CMK (cell line): ENCODE data around the gene EXOC8.
"Not testable (repeated sequence)": the region's sequence is repeated elsewhere in the genome, so short reads cannot be mapped to it uniquely, and the experiment has no call there.

Experiments
- DNase-seq: peaks from one replicate; pipeline ENCODE4 v3.0.0-alpha.2; 2010; ENCODE audit warnings: low read depth

The EXOC8 gene

DNA sequence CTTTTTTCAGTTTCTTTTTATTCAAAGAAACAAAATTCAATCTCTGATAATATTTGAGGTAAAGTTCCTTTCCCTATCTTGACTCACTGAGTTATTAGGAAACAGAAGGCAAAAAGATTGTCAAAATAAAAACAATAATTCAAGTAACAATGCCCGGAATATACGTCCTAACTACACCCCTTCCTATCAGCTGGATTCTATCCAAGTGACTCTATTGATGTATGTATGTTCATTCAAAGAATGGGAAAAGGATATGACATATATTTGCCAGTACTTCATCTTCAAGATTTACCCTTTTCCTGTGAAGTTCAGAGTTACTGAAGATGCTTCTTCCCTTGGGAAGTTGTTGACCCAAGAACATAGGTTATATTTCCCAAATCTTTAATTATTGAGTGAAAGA lies 14.2 kb upstream of the EXOC8 start:
- no peak for DNase-seq

DNA sequence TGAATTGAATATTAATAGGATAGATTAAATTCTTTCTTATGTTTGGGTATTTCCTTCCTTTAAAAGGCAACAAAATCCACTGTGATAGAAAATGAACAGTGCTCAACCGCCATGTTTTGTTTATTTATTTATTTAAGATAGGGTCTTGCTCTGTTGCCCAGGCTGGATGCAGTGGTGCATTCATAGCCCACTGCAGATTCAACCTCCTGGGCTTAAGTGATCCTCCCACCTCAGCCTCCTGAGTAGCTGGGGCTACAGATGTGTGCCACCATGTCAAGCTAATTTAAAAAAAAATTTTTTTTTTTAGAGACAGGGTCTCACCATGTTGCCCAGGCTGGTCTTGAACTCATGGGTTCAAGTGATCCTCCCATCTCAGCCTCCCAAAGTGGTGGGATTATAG lies 11.2 kb upstream of the EXOC8 start:
- DNase-seq = not testable (repeated sequence)

DNA sequence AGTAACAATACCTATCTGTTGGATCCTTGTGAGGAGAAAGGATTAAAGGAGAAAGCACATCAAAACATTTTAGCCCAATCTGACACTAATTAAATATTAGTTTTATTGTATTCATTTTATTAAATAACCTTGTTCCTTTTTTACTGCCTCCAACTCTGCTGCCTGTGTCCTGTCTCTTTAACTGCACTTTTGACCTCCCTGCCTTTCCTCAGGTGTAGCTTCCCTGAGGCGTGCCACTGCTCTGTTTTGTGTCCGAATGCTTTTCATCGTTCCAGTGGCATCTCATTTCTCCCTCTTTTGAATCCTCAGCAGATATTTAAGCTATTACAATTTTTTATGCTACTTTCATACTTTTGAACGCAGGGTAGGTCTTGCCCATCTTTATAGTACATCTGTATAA lies 10.8 kb upstream of the EXOC8 start:
- no peak for DNase-seq

DNA sequence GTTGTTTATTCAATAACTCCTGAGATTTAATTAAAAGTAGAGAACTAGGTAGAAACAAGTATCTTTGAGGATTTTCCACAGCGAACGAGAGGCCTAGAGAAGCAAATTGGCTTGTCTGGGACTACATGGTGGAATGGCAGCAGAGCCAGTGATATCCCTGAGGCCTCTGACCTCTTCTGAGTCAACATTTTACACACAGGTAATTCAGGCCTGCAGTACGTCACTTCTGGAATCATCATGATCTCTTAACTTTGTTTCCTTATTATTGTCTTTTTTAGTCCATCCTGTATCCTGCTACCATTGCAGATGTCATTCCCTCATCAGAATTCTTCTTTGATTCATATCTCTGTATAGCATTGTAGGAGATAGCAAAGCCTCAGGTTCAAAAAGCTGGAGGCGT lies 10.3 kb upstream of the EXOC8 start:
- DNase-seq = no peak

DNA sequence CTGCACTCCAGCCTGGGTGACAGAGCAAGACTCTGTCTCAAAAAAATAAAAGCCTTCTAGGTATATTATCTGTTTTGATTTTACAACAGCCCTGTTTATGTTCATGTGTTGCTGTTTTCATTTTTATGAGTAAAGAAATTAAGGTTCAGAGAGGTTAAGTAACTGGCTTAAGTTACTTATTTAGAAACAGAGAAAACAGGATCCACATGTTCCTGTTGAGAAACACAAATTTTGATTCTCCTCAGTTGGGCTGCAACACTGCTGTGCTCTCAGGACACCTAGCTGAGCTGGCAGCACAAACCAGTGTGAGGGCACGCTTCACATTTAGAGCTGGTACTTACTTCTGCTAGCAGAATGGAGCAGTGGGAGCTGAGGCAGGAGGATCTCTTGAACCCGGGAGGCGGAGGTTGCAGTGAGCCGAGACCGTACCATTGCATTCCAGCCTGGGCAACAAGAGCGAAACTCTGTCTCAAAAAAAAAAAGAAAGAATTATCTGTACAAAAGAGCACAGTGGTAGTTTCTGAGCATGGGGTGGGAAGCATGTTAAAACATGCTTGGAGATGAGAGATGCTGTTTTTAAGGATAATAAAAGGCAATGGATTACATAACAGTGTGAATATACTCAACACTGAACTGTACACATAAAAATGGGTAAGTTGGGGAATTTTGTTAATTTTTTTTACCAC lies 2.8 kb upstream of the EXOC8 start:
- no peak for DNase-seq

DNA sequence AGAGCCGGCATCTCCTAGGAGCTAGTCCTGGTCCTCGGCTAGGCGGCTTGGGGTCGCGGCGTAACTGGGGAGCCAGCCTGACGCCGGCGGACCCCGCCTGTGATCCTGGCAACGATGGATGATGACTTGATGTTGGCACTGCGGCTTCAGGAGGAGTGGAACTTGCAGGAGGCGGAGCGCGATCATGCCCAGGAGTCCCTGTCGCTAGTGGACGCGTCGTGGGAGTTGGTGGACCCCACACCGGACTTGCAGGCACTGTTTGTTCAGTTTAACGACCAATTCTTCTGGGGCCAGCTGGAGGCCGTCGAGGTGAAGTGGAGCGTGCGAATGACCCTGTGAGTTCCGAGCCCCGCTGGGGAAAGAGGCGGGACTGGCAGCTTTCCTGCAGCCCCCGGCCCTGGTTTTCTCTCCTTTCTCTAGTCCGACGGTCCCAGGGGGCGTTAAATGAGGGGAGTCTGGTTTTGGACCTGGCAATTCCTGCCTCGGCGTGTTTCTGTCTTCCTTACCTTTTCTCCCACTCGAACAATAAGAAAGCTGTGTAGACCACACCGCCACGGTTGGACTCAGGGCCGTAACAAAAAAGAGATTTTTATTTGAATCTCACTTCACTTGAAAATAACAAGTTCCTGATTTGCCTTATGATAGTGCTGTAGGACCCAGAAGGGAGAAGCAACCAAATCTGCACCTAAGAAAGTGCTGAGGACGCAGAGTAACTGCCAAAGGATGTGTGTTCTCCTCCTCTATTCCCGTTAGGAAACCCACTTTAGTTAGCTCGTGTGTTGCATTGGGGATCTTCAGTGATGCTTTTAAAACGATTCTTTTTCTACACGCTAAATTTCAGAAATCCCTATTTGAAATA lies 847 bp upstream of the EXOC8 start, which contains the start of gene SPRTN:
Gene SPRTN, plus strand, starts transcription at position 24 of the 859 bp plus-strand sequence. Its CDS starts 91 bp downstream, at position 115.
- DNase-seq = no peak

DNA sequence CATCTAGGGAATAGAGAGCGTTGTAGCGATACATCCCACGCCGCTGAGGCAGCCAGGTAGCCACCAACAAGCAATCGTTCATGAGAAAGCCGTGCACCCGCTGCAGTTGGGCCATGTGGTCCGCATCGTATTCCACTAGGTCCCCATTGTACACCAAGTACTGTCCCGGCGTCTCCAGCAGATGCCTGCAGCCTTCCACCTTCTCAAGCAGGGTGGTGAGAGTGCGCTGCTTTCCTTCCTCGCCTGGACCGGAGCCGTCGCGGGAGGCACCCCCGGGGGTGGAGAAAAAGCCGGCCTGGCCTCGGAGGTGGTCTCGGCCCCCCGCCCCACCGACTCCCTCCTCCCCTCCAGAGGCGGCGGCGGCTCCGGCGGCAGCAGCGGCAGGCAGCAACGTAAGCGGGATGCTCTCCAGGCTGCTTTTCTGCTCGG lies 595 bp downstream of the EXOC8 start:
- no peak for DNase-seq

DNA sequence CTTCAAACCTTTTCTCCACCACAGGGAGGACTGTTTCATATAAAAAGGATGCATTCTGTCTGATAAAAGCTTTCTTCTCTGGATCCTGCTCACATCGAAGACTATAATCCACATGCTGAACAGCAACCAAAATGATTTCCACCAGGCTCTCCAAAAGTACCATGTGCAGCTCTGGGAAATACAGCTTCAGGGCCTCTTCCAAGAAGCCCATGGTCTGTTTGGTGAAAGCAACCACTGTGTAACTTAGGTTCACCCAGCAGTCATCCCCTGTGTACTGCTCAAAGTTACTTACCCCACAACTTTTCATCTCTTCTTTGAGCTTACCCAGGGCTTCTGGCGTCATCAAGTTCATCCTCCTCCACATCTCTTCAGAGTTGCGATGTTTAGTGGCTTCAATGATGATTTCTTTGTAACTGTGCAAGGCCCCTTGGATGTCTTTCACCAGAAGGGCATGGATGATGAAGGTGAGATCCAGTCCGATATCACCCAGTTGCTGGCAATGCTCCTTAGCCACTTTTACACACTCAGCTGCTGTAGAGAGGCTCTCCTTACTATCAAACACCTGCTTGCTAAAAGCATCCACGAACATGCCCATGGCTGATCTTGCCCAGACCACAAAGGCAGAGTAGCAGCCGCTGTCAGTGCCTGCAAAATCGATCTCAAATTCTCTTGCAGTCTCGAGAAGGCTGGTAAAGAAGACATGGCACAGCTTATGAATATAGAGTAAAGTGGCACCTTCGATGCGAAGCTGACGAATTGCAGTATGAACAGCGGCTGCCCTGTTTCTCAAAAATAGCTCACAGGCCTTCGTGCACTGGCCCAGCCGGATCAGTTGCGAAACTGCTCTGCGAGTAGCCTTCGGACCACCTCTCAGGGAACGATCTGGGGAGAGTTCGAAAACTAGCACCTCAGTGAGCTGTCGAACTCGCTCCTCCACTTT lies 1.7 kb downstream of the EXOC8 start:
- no peak for DNase-seq

DNA sequence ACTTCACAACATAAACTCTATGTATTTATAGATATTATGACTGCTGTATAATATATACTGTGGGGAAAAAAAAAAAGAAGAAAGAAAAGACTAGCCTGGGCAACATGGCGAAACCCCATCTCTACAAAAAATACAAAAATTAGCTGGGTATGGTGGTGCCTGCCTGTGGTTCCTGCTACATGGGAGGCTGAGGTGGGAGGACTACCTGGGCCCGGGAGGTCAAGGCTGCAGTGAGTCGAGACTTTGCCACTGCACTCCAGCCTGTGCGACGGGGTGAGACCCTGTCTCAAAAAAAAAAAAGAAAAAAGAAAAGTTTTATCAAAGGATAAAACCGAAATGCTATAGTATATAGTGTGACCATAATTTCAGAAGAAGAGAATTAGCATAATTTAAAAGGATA lies 2.7 kb downstream of the EXOC8 start:
- DNase-seq = no peak

DNA sequence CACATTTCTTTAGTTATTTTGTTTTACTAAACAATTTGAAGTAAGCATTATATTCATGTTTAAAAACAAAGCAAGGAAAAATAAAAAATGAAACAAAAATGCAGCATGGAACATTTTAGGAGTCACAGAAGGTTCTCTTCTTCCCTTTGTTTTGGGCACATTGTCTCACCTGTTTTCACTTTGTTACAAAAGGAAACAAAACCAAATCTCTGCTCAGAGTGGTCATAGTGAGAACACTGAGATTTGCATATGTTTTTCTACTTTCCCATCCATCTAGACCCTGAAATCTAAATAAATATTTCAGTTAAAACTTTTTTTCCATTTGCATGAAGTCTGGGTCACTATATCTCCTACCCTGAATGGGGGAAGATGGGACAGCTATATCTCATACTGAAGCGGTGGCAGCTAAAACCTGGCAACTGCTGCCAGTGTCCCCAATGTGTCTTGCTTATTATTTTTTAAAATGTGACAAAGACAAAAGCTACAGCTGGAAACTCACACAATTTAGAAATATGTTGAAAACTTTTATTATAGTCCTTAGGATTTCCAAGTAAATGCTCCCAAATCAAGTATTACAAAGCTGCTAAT lies 3.5 kb downstream of the EXOC8 start:
- DNase-seq = no peak

DNA sequence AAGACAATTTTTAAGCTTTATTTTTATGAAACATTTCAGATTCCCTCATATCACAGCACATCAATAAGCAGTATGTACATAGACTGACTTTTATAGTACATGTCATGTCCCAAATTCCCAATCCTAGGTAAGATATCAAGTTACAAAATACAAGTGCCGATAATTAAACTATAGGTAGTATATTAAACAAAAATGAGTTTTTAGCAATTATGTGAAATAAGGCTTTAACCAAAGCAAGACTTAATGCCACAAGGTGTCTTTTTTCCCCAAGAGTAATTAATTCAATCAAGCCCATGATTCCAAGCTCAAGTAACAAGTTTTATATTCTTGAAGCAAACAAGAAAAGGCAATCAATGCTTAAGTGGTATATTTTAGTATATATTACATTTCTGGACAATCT lies 4.9 kb downstream of the EXOC8 start:
- no peak for DNase-seq

DNA sequence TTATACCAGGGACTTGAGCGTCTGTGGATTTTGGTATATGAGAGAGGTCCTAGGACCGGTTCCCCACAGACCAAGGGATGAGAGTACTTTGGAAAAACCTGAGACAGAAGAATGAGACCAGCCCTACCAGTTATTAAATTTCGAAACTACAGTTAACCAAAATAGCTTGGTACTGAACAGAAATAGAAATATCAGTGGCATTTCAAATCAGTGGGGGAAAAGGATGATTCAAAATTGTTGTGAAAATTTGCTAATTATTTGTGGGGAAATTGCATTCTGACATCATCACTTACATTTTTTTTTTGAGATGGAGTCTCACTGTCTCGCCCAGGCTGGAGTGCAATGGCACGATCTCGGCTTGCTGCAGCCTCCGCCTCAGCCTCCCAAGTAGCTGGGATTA lies 8.2 kb downstream of the EXOC8 start:
- DNase-seq = no peak

DNA sequence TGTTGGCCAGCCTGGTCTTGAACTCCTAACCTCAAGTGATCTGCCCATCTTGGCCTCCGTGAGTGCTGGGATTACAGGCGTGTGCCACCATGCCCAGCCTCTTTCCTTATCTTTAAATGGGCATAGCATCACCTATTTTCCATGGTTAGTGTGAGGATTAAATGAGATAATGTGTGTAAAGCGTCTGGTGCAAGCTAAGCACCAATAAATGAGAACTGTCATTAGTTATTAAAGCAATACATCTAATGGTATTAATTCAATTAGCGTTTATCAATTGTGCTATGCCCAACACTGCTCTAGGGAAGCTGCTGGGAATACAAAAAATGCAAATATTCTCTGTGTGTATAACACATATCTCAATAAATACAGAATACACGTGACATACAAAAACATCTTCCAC lies 10.0 kb downstream of the EXOC8 start:
- no peak for DNase-seq

DNA sequence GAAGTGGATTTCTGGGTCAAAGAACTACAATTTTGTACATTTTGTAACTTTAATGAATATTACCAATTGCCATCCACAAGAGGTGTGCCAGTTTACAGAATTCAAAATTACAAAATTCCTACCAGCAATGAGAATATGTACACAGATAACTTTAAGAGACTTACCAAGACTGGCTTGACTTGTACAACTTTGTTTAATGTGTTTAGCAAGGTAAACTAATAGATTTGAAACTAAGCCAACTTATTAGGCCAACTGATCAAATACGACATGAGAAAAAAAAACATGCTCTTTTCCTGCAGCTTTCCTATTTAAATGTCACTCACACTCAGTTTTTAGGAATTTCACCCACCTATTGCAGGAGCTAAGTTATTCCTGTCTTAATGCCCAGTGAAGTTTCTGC lies 11.4 kb downstream of the EXOC8 start:
- DNase-seq = no peak

DNA sequence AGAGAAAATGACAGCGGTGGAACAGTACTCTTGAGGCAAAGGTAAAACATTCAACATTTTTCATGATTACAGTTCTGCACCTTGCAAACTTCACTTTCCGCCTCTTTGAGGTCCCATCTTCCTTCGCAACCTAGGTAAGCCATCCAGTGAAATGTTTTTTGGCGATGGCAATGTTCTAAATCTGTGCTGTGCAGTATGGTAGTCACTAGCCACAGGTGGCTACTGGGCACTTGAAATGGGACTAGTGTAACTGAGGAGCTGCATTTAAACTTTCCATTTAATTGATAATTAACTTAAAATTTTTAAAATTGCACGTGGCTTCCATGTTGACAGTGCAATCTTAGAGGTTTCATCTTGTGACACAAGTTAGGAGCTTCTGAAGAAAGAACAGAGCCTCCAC lies 13.0 kb downstream of the EXOC8 start:
- DNase-seq = no peak

DNA sequence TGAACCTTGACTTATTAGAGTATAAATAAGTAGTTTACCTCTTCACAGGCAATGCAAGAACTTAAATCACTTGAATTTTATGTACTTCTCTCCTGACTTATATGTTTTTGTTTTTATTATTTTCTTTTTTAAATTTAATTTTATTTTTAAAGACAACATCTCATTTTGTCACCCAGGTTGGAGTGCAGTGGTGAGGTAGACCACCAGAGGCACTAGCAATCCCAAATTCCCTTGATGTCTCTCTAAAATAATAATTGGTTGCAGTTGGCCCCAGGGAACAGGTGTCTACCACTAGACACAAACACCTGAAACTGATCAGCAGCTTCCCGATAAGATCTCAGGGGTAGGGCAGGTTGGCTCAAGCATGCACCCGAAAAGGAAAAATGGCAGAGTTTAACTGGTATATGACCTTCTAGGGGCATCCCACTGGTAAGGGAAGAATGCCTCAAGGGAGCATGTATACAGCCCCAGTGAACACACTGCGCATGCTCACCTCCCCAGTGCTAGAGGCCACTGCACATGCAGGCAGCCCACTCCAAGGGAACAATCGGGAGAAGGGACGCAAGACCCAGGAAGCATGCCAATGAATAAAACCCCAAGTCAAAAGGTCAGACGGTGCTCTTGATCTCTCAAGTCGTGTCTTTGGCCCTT lies 14.6 kb downstream of the EXOC8 start:
- DNase-seq = no peak

DNA sequence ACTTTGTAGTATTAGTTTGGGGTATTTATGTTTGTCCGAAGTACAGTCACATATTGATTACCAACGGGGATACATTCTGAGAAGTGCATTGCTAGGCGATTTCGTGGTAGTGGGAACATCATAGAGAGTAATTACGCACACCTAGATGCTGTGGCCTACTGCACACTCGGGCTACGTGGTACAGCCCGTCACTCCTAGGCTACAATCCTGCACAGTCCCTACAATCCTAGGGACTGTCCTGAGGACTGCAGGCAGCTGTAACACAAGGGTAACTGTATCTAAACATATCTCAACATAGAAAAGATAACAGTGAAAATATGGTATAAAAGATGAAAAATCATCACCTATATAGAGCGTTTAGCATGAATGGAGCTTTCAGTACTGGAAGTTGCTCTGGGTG lies 18.6 kb downstream of the EXOC8 start:
- DNase-seq = no peak

DNA sequence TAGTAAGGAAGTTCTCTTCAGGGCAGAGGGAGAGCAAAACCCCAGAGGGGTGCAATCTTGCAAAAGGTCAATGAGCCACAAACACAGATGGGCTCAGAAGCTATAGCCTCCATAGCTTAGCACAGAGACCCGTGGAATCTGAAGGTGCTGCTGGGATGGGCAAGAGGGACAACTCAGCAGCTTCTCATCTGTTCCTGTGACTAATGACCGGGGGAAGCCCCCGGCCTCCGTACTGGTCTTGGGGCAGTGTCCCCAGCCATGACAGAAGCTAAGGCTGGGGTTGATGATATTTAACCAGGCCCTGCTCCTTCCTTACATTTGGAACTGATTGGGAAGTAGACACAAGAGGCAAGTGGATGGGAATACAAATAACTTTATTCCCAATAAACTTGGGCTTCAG lies 19.1 kb downstream of the EXOC8 start:
- DNase-seq = no peak

DNA sequence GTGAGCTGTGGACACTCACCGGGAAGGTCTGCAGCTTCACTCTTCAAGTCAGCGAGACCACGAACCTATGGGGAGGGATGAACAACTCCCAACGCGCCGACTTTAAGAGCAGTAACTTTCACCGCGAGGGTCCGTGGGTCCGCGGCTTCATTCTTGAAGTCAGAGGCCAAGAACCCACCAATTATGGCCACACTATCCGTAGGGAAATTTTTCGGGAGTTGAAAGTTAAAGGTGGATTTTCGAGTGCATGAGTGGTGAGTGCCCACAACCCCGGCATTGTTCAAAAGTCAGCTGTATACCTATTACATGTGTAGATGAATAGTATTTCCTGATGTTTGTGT lies 19.7 kb downstream of the EXOC8 start:
- DNase-seq = no peak

DNA sequence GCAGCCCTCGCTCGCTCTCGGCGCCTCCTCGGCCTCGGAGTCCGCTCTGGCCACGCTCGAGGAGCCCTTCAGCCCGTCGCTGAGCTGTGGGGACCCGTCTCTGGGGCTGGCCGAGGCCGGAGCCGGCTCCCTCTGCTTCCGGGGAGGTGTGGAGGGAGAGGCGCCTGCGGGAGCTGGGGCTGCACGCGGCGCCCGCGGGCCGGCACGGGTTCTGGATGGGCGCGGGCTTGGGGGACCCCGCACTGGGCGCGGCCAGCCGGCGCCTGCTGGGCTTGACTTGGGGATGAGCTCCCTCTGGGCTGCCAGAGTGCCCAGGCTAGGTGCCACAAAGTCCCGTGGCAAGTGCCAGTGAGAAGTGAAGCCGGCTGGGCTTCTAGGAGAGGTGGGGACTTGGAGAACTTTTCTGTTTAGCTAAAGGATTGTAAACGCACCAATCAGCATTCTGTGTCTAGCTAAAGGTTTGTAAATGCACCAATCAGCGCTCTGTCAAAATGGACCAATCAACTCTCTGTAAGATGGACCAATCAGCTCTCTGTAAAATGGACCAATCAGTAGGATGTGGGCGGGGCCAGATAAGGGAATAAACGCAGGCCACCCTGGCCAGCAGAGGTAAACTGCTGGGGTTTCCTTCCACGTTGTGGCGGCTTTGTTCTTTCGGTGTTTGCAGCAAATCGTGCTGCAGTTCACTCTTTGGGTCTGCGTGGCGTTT lies 20.2 kb downstream of the EXOC8 start:
- DNase-seq = no peak

DNA sequence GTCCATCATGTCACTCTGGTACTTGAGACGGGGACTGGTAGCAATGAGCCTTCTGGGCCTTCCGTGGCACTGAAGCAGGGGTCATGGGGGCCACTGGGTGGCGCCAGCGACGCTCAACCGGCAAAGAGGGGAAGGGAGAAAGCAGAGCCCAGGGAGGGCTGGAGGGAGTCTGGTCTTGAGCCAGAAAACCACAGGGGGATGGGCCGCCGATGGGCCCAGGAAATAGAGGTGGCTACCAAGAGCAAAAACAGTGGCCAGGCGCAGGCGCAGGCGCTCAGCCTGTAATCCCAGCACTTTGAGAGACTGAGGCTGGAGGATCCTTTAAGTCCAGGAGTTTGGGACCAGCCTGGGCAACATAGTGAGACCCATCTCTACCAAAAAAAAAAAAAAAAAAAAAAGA lies 21.8 kb downstream of the EXOC8 start:
- no peak for DNase-seq
